AG08395 (cell line): ENCODE results near the gene VWA8.
A peak's percentile ranks its signal among the peaks of the same experiment; 100 is the strongest.
"Not testable (repeated sequence)": the region's sequence is repeated elsewhere in the genome, so short reads cannot be mapped to it uniquely, and the experiment has no call there.

Source experiments
- DNase-seq: peaks from one replicate; pipeline ENCODE4 v3.0.0; 2012; ENCODE audit warnings: mixed read lengths, low spot score

Gene VWA8

DNA sequence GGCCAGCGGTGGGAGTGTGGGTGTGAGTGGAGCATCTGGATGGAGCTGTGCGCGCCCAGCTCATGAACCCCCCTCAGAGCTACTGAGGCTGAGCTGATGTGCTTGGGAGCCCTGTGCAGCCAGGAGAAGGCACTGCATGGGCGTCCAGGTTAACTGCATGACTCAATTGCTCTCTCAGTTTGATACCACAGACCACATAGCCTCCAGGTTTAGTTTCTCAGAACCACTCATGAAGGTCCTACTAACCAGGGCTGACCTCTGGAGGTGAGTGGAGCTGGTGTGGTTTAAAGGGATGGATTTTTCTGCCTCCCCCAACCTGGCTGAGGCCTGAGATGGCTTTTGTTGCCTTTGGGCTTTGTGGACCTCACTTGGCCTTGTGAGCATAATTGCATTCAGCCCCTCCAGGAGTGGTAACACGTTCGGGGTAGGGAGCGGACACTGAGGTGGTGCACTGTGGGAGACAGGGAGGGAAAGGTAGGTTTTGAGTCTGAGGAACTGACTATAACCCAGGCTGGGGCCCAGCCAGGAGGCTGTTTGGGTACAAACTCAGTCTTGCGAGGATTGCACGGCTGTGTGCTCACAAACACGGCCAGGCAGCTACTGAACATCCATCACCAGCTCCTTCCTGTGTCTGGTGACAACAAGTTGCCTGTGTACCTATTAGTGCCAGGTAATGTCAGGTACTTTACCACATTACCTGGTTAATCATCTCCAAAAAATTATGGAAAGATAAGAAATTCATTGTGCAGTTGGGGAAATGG is 406.1 kb downstream of the VWA8 start:
- no peak for DNase-seq

DNA sequence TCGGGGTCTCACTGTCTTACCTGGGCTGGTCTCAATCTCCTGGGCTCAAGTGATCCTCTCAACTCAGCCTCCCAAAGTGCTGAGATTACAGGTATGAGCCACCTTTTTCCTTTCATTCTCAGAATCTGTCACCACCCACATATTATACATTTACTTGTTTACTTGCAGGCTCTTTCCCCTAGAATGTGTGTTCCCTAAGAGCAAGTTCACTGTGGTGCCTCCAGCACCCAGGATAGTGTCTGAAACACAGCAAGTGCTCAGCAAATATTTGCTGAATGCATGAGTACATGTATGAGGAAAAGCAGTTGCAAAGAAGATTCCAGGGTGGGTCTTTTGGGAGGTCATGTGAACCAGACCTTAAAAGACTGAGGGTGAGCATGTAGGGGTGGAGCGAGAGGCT is 406.7 kb downstream of the VWA8 start:
- no peak for DNase-seq

DNA sequence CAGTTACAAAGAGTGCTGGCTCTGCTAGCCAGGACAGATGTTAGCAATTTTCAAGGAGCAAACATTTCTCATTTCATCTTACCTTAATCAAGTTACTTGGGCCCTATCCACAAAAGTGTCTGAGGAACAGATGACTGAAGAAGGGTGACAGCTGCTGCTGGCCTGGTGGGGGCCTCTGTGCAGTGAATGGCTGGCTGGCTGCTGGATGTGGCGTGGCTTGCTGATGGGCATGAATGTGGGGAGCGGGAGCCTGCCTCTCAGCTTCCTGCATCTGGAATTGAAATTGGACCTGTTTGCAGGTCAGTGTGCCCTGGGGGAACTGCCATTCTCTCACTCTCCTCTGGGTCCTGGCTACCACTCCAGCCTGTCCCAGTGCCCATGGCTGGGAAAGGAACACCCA is 408.9 kb downstream of the VWA8 start:
- DNase-seq, result no peak

DNA sequence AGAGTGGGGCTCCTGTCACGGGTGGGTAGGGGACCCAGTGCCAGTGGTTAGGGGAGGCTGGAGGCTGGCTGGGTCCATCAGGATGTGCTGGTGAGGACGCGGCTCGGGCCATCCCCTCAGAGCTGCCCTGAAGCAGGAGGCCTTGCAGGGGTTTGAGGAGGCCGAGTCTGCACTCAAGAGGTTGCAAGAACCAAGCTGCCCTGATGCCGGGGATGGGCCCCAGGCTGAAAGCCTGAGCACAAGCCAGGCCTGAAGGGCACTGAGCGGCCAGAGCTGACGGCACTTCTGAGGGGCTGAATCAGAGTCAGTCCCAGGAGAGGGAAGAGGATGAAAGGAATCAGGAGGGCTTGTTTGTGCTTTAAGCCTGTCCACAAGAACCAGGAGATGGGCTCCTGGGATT is 410.6 kb downstream of the VWA8 start:
- no peak for DNase-seq

DNA sequence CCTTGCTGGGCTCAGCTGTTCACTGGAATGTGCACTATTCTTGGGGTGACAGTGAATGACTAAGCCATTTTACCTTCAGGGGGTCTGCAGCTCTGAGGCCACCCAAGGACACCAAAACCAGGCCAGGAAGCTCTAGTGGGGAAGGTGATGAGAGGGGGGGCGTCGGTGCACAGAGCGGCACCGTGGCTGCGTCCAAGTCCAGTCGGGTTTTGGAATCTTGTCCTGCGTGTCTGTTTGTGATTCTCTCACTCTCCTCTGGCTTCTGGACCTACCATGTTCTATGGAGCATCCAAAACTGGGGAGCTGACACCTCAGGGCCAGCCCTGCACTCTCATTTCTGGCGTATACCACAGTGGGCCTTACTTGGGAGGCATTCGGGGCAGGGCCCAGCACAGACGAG is 411.4 kb downstream of the VWA8 start:
- DNase-seq, result no peak

DNA sequence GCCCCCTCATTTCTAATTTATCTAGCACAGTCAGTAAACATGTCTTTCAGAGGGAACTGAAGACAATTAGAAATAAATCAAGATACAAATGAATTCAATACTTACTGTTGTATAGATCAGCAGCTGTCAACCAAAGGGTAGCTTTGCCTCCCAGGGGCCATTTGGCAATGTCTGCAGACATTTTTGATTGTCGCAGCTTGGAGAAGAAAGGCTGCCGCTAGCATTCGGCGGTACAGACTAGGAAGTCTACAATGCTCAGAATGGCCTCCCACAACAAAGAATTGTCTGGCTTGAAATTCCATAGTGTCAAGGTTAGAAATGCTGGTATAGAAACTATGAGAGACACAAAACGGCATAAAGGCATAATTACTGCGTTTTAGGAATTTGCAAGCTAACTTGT is 412.0 kb downstream of the VWA8 start:
- no peak for DNase-seq

DNA sequence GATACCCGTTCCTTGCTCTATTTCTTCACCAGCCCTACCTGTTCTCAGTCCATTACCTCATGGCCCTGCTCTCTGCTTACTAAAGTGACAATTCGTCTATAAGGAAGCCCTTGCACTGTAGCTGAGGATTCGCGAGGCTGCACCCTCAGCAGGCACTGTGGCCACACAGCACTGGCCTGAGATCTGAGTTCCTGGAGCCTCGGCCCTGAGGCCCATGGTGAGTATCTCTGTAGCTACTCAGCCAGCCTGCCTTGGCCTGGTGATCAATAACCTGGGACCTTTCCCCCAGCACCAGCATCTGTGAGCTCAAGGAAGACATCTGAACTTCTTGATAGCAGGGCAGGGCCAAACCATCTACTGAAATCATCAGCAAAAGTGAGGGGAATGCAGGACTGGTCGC is 412.9 kb downstream of the VWA8 start:
- DNase-seq, result no peak

DNA sequence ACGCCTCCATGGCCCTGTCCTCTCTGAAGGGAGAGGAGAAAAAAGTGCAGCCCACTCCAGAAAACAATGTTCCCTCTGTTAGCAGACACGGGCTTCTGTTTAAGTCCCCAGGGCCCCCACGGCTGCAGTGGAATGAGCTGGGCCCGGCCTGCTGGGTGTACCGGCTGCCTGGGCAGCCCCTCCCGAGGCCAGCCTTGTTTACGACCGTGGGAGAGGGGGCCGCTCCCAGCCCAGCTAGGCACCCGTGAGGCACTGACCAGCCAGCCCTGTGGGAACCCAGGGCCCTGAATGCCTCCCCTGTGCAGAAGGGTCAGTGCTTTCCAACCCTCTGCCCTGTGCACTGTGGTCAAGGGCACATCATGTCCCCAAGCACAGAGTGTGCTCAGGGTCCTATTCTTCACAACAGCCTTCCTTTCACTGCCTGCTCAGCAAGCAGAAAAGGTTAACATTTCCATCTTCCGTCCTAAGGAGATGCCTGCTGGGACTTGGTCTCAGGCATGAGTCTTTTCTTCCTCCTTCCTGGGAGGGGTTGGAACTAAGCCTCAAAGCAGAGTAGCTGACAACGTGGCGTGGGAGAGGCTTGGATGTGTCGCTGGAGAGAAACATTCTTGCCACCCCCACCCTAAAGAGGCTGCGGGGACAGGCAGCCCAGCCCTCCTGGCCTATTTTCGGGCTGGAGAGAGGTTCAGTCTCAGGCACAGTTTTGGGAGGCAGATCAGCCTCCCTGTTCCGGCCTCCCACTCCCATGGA is 413.5 kb downstream of the VWA8 start:
- peak; percentile 71 for DNase-seq

DNA sequence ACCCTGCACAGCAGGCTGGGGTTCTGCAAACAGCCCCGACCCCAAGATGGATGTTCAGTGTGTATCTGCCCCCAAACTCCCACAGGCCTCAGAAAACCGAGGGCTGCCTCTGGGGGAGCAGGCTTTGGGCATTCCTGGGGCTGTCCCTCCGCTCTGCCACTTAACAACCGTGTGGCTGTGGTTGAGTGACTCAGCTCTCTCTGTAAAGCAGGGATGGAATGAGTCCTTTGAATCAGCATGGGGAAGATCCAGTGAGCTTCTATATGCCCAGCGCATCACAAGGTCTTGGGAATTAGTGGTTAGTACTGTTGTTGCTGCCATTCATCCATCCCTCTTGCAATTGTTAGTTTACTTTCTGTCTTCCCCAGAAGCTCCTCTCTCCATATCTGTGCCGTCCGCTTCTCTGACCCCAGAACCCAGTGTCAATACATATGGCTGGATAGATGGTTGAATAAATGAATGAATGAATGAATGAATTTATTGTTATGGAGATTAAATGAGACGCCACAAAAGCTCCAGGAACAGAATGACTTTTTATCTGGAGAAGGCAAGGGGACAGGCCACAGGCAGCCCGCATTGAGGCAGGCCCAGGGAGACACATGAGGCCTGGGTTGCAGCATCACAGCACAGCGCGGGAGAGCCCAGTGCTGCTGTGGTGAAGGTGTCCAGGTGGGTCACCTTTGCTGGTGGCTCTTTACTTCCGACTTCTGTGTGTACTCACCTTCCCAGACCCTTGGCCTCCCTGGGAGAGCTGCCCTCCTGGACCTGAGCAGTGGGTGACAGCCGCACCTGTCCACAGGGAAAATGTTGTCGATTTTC is 414.3 kb downstream of the VWA8 start:
- DNase-seq, result peak; percentile 95

DNA sequence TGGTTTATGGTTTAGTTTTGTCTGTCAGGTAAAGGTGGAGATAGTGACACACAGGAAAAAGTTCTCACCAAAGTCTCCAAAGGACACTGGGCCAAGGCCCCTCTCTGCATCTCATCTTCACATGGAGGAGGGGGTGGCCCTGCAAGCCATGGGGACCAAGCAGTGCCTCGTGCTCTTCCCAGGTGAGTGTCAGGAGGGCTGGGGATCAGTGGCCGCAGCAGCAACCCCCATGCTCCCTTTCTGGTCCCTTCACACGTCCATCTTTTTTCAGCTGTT is 415.5 kb downstream of the VWA8 start:
- DNase-seq, result no peak

DNA sequence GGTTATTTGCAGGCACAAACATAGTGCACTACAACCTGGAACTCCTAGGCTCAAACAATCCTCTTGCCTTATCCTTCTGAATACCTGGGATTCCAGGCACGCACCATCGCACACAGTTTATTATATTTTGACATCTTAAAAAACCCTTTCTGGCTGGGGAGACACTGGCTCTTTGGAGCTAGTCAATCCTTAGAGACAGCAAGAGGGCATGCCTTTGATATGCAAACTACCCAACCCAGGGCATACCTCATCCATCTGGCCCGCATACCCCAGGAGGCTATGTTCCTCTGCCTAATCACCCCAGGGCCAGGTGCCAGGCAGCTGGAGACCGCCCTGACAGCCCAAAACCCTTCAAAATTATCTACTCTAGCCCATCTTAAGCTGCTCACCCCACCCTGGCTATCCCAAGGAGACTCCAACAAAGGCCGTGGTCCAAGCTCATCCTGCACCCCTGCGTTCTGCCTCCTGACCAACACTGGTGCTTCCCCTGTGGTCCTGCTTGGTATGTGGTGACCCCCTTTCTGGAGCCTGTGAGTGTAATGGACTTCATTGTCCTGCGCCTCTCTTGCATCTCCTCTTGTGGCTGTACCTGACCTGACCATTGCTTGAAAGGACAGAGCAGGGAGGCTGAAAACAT is 417.1 kb downstream of the VWA8 start:
- DNase-seq, result no peak

DNA sequence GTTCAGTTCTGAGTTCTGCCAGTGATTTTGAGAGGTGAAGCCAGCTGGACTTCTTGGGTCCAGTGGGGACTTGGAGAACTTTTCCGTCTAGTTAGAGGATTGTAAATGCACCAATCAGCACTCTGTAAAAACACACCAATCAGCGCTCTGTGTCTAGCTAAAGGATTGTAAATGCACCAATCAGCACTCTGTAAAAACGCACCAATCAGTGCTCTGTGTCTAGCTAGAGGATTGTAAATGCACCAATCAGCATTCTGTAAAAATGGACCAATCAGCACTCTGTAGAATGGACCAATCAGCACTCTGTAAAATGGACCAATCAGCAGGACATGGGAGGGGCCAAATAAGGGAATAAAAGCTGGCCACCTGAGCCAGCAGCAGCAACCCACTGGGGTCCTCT is 418.1 kb downstream of the VWA8 start:
- DNase-seq, result not testable (repeated sequence)

DNA sequence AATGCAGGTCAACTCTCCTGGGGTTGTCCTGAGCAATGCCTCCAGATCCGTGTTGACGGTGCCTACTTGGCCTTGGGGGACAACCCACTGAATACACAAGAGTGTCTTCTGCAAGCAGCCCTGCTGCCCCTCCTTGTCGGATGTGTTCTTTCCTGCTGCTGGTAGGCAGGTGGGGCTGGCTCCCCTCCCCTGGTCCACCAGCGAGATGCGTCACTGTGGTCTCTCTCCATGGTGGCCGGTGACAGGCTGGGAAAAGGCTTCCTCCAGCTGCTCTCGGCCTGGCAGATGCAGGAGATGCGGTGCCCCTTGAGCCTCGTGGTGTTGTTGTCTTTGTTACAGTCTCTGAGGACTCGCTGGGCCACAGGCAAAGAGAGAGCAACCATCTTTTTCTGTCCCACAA is 418.6 kb downstream of the VWA8 start:
- DNase-seq, result no peak

DNA sequence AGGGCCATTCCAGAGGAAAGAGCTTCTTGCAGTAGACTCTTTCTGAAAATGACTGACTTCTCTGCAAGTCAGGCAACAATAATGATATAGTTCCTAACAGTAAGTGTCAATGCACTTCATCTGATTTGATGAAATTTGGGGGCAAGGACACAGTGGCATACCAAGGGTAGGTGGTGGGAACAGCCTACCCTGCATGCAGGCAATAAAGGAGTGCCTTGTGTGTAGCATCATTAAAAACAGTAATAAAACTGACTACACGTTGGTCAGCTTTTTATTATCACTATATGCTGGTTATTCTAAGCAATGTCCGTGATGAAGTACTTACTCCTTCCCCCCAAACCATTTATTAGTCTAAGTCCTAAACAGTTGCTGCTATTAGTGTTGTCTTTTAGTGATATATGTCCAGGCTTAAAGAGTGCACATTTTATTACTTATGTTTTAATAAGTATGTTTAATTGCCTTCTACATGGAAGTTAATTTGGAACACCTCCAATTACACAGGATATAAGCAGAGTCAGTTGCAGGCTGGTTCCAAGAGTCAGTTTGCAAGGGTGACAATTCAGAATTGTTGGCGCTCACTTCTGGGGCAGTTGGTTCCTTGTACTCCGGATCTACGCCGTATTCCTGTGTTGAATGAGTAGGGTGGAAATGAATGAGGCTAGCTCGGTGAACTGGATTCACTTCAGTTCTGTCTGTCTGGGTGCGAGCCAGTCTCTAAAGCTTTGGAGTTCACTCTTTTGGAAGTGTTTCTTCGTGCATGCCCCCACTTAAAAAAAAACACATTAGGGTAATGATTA is 419.6 kb downstream of the VWA8 start:
- DNase-seq, result no peak

DNA sequence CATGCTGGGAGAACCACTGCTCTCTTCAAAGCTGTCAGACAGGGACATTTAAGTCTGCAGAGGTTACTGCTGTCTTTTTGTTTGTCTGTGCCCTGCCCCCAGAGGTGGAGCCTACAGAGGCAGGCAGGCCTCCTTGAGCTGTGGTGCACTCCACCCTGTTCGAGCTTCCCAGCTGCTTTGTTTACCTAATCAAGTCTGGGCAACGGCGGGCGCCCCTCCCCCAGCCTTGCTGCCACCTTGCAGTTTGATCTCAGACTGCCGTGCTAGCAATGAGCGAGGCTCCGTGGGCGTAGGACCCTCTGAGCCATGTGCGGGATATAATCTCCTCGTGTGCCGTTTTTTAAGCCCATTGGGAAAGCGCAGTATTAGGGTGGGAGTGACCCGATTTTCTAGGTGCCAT is 420.7 kb downstream of the VWA8 start:
- not testable (repeated sequence) for DNase-seq

DNA sequence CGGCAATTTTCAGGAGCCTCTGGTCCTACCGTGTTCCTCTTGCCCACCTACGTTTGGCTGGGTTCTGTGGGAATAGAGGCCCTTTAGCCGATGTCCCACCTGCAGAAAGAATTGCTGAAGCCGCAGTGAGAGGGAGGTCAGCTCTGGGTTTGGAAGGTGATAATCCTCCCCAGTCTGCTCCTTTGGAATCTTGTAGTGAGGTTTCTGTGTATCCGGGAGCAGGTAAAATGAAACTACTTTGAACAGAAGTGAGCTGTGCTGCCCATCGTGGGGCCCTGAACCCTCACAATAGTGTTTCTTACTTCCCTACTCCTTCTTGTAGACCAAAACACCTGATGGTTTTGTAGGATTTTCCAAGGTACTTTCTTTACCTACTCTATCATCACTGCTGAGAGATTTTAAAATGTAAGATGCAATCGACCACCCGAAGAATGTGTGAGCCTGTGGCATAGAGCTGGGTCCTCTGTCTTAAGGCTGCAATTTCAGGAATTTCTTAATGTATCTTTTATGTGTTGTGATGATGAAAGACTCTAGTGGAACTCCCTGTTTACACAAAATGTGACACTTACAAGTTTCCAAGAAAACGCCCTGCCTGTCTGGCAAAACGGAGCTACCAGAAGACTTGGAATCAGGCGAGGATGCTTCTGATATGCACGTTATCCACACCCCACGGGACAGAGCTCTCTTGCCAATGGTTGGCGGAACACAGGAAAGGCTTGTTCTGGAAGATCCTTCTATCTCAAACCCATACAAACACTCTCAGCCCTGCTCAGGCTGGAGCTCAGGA is 427.4 kb downstream of the VWA8 start:
- DNase-seq, result peak; percentile 40

DNA sequence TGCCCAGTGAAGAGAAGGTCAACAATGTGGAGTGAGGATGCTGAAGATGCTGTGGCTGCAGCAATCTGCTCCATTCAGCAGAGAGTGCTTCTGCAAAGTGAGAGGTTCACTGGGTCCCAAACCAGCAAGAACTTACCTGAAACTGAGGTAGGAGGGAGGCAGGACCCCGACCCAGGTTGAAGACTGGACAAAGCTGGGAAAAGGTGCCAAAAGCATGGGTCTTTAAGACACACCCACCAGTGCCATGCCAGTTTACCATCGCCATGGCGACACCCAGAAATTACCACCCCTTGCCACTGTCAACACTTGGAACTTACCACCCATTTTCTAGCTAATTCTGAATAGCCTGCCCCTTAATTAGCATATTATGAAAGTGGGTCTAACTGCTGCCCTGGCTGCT is 432.9 kb downstream of the VWA8 start:
- DNase-seq, result no peak

DNA sequence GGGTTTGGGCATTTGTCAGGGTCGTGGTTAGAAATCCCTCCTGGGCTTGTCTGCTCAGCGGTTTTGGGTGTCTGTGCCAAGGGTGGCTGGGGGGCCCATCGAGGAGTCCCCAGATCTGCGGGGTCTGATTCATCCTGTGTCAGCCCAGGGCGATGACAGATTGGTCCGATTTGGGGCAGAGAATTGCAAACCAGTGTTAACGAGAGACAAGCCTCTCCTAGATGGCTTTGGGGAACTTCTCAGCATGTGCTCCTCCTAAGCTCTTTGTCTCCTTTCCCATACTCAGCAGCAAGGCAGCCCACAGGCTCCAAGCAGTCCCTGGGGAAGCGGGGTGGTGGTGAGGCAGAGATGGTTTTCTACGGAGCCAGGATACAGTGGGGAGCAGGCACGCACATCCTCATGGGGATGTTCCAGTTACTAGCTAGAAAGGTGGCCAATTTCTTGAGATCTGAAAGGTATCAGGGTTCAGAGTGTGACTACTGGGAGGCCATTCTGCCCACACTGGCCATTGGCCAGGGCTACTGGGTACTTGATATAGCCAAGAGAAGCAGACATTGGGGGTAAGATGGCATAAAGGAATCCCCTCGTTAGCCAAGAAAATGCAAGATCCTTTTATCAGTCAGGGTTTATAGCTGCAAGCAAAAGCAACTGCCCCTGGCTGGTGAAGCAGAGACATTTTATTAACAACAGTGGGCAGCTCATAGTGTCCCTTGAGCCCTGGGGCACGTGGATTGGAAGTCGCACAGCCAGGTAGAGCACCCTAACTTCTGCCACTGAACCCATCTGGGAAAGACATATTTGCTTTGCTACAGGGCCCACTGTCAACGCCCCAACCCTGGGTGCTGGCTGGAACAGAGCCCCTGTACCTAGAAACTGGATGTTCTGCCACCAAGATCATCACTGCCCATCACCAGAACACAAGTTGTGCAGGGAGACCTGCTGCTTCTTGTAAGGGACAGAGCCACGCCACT is 440.0 kb downstream of the VWA8 start:
- peak; percentile 34 for DNase-seq

DNA sequence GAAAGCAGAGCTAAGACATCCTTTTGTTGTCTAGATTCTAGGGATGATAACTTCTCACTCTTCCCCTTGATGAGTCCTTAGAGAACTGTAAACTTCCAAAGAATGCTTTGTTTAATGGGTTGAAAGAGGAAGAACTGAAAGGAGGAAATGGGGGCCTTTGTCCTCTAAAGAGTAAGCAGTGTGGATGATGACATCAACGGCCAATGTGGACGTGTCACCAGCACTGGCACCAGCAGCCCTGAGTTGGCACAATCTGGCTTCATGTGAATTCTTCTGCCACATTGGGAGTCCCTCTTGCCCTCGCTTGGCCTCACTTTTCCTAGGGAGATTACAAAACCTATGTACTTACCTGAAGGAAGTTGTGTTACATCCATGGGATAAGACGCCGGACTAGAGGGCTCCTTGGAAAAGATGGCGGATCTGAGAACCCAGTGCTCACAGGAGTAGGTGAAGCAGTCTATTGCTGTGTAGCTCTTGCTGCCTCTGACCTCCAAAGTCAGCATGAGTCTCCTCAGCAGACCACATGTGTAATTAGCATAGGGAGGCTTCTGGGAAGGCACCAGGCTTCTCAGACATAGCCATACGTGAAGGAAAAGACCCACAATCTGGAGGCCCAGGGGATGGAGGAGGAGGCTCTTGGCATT is 440.8 kb downstream of the VWA8 start:
- DNase-seq, result no peak
